Lower lobe of right lung (tissue), 2 donors: Measurements from ENCODE around the gene ZBTB7B. TPM values are rescaled to one million over a fixed set of nuclear protein-coding genes. Genes with fewer than 3 reads are reported as not detected.

Source experiments
- ATAC-seq, 2 donors: fragments of 200-7000 bp; cut with Tn5 transposase; one replicate each; pipeline ENCODE4 v1.9.1; 2020 to 2022; ENCODE audit warnings: mild to moderate bottlenecking in 2 of 2, moderate library complexity in 2 of 2
- DNase-seq: peaks from one replicate; pipeline ENCODE4 v3.0.0-alpha.2; 2020
- H3K27ac ChIP-seq: fragments of 200-600 bp; one replicate; pipeline ENCODE4 v1.8.0; 2022
- H3K27me3 ChIP-seq: fragments of 200-600 bp; one replicate; pipeline ENCODE4 v1.8.0; 2022; ENCODE audit warnings: low read depth
- H3K36me3 ChIP-seq: fragments of 200-600 bp; one replicate; pipeline ENCODE4 v1.8.0; 2022; ENCODE audit warnings: mild to moderate bottlenecking
- H3K4me1 ChIP-seq: fragments of 200-600 bp; one replicate; pipeline ENCODE4 v1.8.0; 2022
- H3K4me3 ChIP-seq: fragments of 200-600 bp; one replicate; pipeline ENCODE4 v1.8.0; 2022; ENCODE audit warnings: mild to moderate bottlenecking
- H3K9me3 ChIP-seq: fragments of 200-600 bp; one replicate; pipeline ENCODE4 v1.8.0; 2022
- intact Hi-C: fragments of 100-400 bp; cut with DNase I; formaldehyde crosslinking; loops from one replicate; pipeline ENCODE4 v1.11.0; 2022
- total RNA-seq: library from RNA; stranded (reverse); fragmentation: NEBNext Ultra II Directional; extraction: Animal tissue kit (Norgen Biotek cat#: 25700); gene quantifications from one replicate; pipeline ENCODE4 v1.2.1, GENCODE V29; 2021
- TF ChIP-seq, protein P1 (sequence below): fragments of 200-600 bp; IDR thresholded peaks from one replicate; pipeline ENCODE4 v1.8.0; 2022; ENCODE audit warnings: antibody characterized with exemption, mild to moderate bottlenecking
- donor health status: DM: no; HTN: yes; CAD: no; lungs with severe emphysema.

The ZBTB7B gene
- total RNA-seq, 1 donor from 2014 or later = 72.0 TPM

DNA sequence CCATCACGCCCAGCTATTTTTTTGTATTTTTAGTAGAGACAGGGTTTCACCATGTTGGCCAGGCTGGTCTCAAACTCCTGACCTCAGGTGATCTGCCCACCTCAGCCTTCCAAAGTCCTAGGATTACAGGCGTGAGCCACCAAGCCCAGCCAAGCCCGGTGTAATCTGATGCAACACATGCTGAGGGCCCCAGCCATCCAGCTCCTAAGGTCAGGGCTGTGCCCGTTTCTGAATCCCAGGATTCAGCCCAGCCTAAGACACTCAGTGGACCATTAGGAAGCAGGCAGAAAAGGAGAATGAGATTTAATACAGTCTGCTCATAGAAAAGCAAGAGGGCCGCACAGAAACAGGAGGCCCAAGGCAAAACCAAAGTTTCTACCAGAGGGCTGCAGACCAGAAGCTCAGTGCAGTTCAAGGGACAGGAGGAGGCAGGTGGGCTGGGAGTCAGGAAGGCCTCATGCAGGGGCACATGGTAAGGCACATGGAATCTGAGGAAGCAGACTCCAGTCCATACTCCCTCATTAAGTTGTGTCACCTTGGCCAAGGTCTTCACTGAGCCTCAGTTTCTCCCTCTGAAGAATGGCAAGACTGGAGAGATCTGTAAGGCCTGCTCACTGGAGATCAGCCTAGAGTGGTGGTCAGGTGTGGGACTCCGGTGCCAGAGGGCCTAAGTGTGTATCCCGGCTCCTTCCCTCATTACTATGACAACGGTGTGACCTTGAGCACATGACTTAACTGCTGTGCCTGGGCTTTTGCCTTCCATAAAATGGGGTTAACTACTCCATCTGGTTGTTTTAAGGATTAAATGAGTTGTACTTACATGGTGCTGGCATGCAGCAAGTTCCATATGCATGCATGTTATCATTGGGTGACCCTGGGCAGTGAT is 46.1 kb downstream of the ZBTB7B start:
- Histone ChIP-seq H3K4me1 (peaks cover 43% of the 10 kb centered on the region), H3K36me3 (peaks cover 6% of the 10 kb centered on the region), H3K4me3 (no peak overlapping the region), H3K27me3 (no peaks in the 10 kb centered on the region), H3K9me3 (no peaks in the 10 kb centered on the region), H3K27ac (no peak overlapping the region)
- ATAC-seq (no peak), DNase-seq (no peak)
- TF ChIP-seq, protein P1, sequence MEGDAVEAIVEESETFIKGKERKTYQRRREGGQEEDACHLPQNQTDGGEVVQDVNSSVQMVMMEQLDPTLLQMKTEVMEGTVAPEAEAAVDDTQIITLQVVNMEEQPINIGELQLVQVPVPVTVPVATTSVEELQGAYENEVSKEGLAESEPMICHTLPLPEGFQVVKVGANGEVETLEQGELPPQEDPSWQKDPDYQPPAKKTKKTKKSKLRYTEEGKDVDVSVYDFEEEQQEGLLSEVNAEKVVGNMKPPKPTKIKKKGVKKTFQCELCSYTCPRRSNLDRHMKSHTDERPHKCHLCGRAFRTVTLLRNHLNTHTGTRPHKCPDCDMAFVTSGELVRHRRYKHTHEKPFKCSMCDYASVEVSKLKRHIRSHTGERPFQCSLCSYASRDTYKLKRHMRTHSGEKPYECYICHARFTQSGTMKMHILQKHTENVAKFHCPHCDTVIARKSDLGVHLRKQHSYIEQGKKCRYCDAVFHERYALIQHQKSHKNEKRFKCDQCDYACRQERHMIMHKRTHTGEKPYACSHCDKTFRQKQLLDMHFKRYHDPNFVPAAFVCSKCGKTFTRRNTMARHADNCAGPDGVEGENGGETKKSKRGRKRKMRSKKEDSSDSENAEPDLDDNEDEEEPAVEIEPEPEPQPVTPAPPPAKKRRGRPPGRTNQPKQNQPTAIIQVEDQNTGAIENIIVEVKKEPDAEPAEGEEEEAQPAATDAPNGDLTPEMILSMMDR = no peak
- intact Hi-C loops = no loop called here

GRCh38 chr1:155049651-155050559 is 47.3 kb downstream of the ZBTB7B start:
- Histone ChIP-seq H3K4me3 (peak overlapping the region; percentile 67), H3K27ac (peak overlapping the region; percentile 89), H3K9me3 (no peaks in the 10 kb centered on the region), H3K4me1 (peaks cover 36% of the 10 kb centered on the region), H3K27me3 (no peaks in the 10 kb centered on the region), H3K36me3 (peaks cover 18% of the 10 kb centered on the region)
- TF ChIP-seq, protein P1 = no peak
- DNase-seq (no peak), ATAC-seq (no peak)
- intact Hi-C loops = no loop called here

GRCh38 chr1:155050560-155051341 is 48.1 kb downstream of the ZBTB7B start, which contains the start of gene ADAM15:
TSS of gene ADAM15 (plus strand) at chr1:155051316. CDS start at chr1:155051387, 71 bp downstream.
- ATAC-seq = peak; percentile 93

GRCh38 chr1:155051342-155051776 is 48.8 kb downstream of the ZBTB7B start:
- DNase-seq (no peak), ATAC-seq (peak; percentile 11 to 13)
- TF ChIP-seq, protein P1 = no peak
- intact Hi-C loops = no loop called here
- Histone ChIP-seq H3K36me3 (peaks cover 32% of the 10 kb centered on the region), H3K9me3 (no peaks in the 10 kb centered on the region), H3K4me1 (peaks cover 31% of the 10 kb centered on the region), H3K27me3 (no peaks in the 10 kb centered on the region), H3K4me3 (peak overlapping the region; percentile 67), H3K27ac (peak overlapping the region; percentile 89)

More at GRCh38 chr1:155050560-155051341, 48.1 kb downstream of the ZBTB7B start, which contains the start of gene ADAM15:
- Histone ChIP-seq H3K27ac (peak within 1 kb of the TSS; percentile 89), H3K4me1 (peaks cover 31% of the 10 kb centered on the region), H3K27me3 (no peaks in the 10 kb centered on the region), H3K4me3 (peak within 1 kb of the TSS; percentile 67), H3K9me3 (no peaks in the 10 kb centered on the region), H3K36me3 (peaks cover 26% of the 10 kb centered on the region)
- DNase-seq = peak; percentile 92
- TF ChIP-seq, protein P1 = peak; percentile 98
- intact Hi-C loops = no loop called here
